Measurements from ENCODE around the gene NIPAL4.

NIPAL4 gene

GRCh38 chr5:157518963-157519362 is 59.0 kb downstream of the NIPAL4 start:
- no peak for DNase-seq

GRCh38 chr5:157519579-157520253 is 59.7 kb downstream of the NIPAL4 start:
- DNase-seq, result no peak

GRCh38 chr5:157520911-157521703 is 61.1 kb downstream of the NIPAL4 start:
- no peak for DNase-seq

- DNase-seq, result no peak
Observed at GRCh38 chr5:157521704-157522029, 61.7 kb downstream of the NIPAL4 start.

- DNase-seq, result no peak
Observed at GRCh38 chr5:157523976-157524375, 64.0 kb downstream of the NIPAL4 start.
